ENCODE measurements around the gene PEDS1. TPM values are rescaled to one million over a fixed set of nuclear protein-coding genes. Genes with fewer than 3 reads are reported as not detected.

PEDS1 gene
- total RNA-seq, 1 donor from 2014 or later = 26.1 TPM

DNA sequence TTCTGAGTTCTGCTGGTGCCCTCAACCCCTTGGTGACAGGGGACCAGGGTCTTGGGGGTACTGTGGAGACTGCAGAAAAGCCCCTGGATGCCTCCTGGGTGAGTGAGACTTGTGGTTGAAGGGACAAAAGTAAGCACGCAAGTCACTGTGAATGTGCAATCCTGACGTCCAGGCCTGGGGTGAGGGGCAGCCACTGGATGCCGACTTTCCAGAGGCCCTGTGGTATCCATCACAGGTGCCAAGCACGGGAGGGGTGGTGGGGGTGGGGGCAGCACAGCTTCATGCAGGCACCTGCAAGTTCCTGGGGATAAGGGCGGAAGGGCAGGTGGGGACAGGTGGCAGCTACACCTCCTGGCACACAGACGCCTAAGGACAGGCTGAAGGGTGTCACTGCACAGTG lies 20.5 kb downstream of the PEDS1 start:
- TF ChIP-seq, protein P1, sequence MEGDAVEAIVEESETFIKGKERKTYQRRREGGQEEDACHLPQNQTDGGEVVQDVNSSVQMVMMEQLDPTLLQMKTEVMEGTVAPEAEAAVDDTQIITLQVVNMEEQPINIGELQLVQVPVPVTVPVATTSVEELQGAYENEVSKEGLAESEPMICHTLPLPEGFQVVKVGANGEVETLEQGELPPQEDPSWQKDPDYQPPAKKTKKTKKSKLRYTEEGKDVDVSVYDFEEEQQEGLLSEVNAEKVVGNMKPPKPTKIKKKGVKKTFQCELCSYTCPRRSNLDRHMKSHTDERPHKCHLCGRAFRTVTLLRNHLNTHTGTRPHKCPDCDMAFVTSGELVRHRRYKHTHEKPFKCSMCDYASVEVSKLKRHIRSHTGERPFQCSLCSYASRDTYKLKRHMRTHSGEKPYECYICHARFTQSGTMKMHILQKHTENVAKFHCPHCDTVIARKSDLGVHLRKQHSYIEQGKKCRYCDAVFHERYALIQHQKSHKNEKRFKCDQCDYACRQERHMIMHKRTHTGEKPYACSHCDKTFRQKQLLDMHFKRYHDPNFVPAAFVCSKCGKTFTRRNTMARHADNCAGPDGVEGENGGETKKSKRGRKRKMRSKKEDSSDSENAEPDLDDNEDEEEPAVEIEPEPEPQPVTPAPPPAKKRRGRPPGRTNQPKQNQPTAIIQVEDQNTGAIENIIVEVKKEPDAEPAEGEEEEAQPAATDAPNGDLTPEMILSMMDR (conservative IDR thresholded peaks at IDR 0.05) = no peak
- Mint-ChIP-seq H3K4me1 (peaks cover 14% of the 10 kb centered on the region), H3K9me3 (no peaks in the 10 kb centered on the region), H3K4me3 (no peak overlapping the region), H3K27me3 (ENCODE audit: low read depth) (no peaks in the 10 kb centered on the region), H3K27ac (ENCODE audit: unreplicated experiment) (peak overlapping the region; percentile 27), H3K36me3 (ENCODE audit: low read depth) (peaks cover 6% of the 10 kb centered on the region)
- DNase-seq (ENCODE audit: low read depth, low spot score) = no peak

DNA sequence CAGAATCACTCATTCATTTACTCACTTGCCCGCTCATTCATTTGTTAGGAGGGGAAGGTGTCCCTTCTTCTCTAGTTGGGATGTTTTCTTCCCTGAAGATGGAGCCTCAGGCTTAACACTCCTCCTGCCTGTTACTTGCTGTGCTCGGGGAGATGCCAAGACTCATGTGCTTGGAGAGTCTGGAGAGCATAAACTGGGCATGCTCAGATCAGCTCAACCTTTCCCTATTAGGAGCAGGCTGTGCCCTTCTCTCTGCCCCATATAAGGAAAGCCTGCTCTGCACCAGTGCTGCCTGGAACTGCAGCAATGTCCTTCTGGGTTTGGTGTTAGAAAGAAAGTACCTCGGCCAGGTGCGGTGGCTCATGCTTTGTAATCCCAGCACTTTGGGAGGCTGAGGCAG lies 22.5 kb downstream of the PEDS1 start:
- no peaks in the 10 kb centered on the region for H3K9me3 Mint-ChIP-seq
- TF ChIP-seq, protein P1 (conservative IDR thresholded peaks at IDR 0.05) = no peak
- no peak for DNase-seq (ENCODE audit: low read depth, low spot score)
- peaks cover 5% of the 10 kb centered on the region for H3K4me1 Mint-ChIP-seq
- no peaks in the 10 kb centered on the region for H3K27me3 Mint-ChIP-seq (ENCODE audit: low read depth)
- H3K36me3 Mint-ChIP-seq (ENCODE audit: low read depth) = peaks cover 6% of the 10 kb centered on the region
- H3K4me3 Mint-ChIP-seq = no peak overlapping the region
- peak overlapping the region; percentile 62 for H3K27ac Mint-ChIP-seq (ENCODE audit: unreplicated experiment)

DNA sequence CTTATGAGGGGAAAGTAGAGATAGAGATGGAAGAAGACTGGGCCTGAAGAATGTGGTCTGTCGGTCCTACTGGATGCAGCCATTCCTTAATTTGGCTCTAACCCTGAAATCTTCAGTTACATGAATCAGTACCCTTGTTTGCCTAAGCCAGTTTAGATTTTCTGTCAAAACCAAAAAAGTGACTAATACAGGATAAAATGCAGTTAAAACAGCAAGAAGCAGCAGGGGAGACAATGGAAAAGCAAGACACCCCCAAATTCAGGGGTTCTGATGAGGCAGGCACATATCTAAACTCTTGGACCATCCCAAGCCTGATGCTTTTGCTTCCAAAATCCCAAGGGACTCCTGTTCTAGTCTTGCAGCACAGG lies 23.2 kb downstream of the PEDS1 start:
- no peak for DNase-seq (ENCODE audit: low read depth, low spot score)
- no peak overlapping the region for H3K27ac Mint-ChIP-seq (ENCODE audit: unreplicated experiment)
- H3K4me1 Mint-ChIP-seq = peaks cover 5% of the 10 kb centered on the region
- H3K27me3 Mint-ChIP-seq (ENCODE audit: low read depth) = no peaks in the 10 kb centered on the region
- TF ChIP-seq, protein P1 (conservative IDR thresholded peaks at IDR 0.05) = no peak
- peaks cover 6% of the 10 kb centered on the region for H3K36me3 Mint-ChIP-seq (ENCODE audit: low read depth)
- H3K9me3 Mint-ChIP-seq = no peaks in the 10 kb centered on the region
- no peak overlapping the region for H3K4me3 Mint-ChIP-seq

DNA sequence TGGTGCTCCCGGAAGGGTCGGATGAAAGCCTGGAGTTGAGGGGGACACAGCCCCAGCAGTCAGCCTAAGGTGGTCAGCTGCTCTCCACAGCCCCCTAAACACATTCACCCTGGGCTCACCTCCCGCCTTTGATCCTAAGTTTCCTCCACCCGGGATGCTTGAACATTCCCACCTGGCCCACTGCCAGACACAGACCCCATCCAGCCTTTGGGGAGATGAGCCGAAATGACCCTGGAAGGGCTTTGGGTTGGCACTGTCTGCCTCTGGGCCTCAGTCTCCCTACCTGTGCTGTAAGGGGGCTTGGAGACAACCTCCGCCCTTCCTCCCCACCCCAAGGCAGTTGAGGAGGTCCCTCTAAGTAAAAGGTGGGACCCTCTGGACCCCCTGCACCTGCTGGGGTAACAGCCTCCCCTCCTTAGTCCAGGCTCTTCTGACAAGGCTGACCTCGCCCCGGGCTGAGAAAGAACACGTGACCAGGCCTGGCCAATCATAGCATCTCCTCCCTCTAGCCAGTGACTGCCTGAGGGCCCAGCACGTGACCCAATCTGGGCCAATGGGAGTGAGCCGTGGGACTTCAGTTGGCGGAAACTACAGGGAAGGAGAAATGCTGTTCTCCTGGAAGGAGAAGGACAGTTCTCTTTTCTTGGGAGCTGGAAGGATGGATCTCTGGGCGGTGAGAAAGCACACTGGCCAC lies 23.7 kb downstream of the PEDS1 start:
- Mint-ChIP-seq H3K27me3 (ENCODE audit: low read depth) (no peaks in the 10 kb centered on the region), H3K9me3 (no peaks in the 10 kb centered on the region), H3K4me1 (peaks cover 5% of the 10 kb centered on the region), H3K4me3 (no peak overlapping the region), H3K27ac (ENCODE audit: unreplicated experiment) (no peak overlapping the region), H3K36me3 (ENCODE audit: low read depth) (peaks cover 6% of the 10 kb centered on the region)
- no peak for DNase-seq (ENCODE audit: low read depth, low spot score)
- TF ChIP-seq, protein P1 (conservative IDR thresholded peaks at IDR 0.05) = no peak

DNA sequence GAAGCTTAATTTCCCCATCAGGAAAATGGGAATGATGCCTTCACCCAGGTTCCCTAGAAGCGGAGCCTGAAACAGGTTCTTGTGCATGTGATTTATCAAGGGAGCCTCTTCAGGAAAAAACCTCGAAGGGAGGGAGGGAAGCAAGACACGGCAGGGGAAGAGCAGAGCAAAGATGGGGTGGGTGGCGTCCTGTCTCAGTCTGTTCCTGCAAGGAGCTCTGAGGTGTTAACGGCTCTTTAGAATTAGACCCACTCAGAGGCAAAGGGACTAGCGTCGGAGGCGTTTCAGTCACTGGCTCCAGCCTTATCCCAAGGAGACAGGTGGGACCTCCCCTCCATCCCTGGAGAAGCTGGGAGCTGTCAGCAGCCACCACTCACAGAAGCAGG lies 25.0 kb downstream of the PEDS1 start:
- Mint-ChIP-seq H3K4me1 (peaks cover 5% of the 10 kb centered on the region), H3K9me3 (no peaks in the 10 kb centered on the region), H3K4me3 (no peak overlapping the region), H3K27ac (ENCODE audit: unreplicated experiment) (no peak overlapping the region), H3K36me3 (ENCODE audit: low read depth) (peaks cover 9% of the 10 kb centered on the region), H3K27me3 (ENCODE audit: low read depth) (no peaks in the 10 kb centered on the region)
- no peak for DNase-seq (ENCODE audit: low read depth, low spot score)
- TF ChIP-seq, protein P1 (conservative IDR thresholded peaks at IDR 0.05) = no peak

Data from neural crest cell (in vitro differentiated cells).